GM21576 (cell line): Measurements from ENCODE around the gene ANKRD44.

ENCODE experiments used
- ATAC-seq: cut with Tn5 transposase; IDR thresholded peaks from one replicate; pipeline ENCODE4 v1.9.1; 2021; ENCODE audit warnings: mild to moderate bottlenecking, moderate library complexity; ENCODE audit not compliant: unreplicated experiment

Gene ANKRD44

GRCh38 chr2:197322724-197323720 lies 12.4 kb upstream of the ANKRD44 start:
- peak; percentile 53 for ATAC-seq

GRCh38 chr2:197322143-197322542 lies 11.6 kb upstream of the ANKRD44 start:
- ATAC-seq, result no peak

GRCh38 chr2:197315371-197315770 lies 4.8 kb upstream of the ANKRD44 start:
- ATAC-seq, result no peak

- ATAC-seq, result no peak
Measured at GRCh38 chr2:197312186-197312585, 1.6 kb upstream of the ANKRD44 start.

GRCh38 chr2:197311421-197312033 lies 947 bp upstream of the ANKRD44 start:
- ATAC-seq, result no peak

- no peak for ATAC-seq
Measured at GRCh38 chr2:197310987-197311420, 424 bp upstream of the ANKRD44 start.

- ATAC-seq, result no peak
Measured at GRCh38 chr2:197309691-197310231, 819 bp downstream of the ANKRD44 start.

GRCh38 chr2:197308996-197309690 lies 1.4 kb downstream of the ANKRD44 start:
- ATAC-seq, result no peak

- ATAC-seq, result no peak
Measured at GRCh38 chr2:197308585-197308984, 2.0 kb downstream of the ANKRD44 start.

- peak; percentile 20 for ATAC-seq
Measured at GRCh38 chr2:197307933-197308521, 2.6 kb downstream of the ANKRD44 start.

- ATAC-seq, result no peak
Measured at GRCh38 chr2:197307236-197307932, 3.2 kb downstream of the ANKRD44 start.

GRCh38 chr2:197306696-197307040 lies 3.9 kb downstream of the ANKRD44 start:
- ATAC-seq, result no peak

GRCh38 chr2:197306024-197306695 lies 4.4 kb downstream of the ANKRD44 start:
- no peak for ATAC-seq

GRCh38 chr2:197304556-197305011 lies 6.0 kb downstream of the ANKRD44 start:
- ATAC-seq, result peak; percentile 21

- ATAC-seq, result no peak
Measured at GRCh38 chr2:197300139-197300538, 10.4 kb downstream of the ANKRD44 start.

- ATAC-seq, result no peak
Measured at GRCh38 chr2:197298609-197299008, 12.0 kb downstream of the ANKRD44 start.

- no peak for ATAC-seq
Measured at GRCh38 chr2:197297772-197298318, 12.7 kb downstream of the ANKRD44 start.

- ATAC-seq, result no peak
Measured at GRCh38 chr2:197297266-197297665, 13.3 kb downstream of the ANKRD44 start.

GRCh38 chr2:197296835-197297234 lies 13.7 kb downstream of the ANKRD44 start:
- ATAC-seq, result no peak
